PC-3 (cell line): ENCODE results near the gene ZBTB48.

Experiments
- CTCF ChIP-seq: fragments of 300-600 bp; sonication (generic); conservative IDR thresholded peaks from 2 replicates; pipeline ENCODE4 v1.5.1; 2017; ENCODE audit warnings: antibody characterized with exemption, low read depth, mild to moderate bottlenecking, low read length
- EZH2 ChIP-seq: fragments of 300-600 bp; sonication (generic); IDR thresholded peaks from one replicate; pipeline ENCODE4 v1.6.1; 2017; ENCODE audit warnings: antibody characterized with exemption, mild to moderate bottlenecking, low read length; ENCODE audit not compliant: unreplicated experiment
- EZH2phosphoT487 ChIP-seq: fragments of 300-600 bp; sonication (generic); IDR thresholded peaks from 2 replicates; pipeline ENCODE4 v1.6.1; 2018; ENCODE audit warnings: mild to moderate bottlenecking, antibody characterized with exemption, low read length, borderline replicate concordance

GRCh38 chr1:6622396-6623152 is 42.8 kb downstream of the ZBTB48 start:
- TF ChIP-seq CTCF (no peak), EZH2phosphoT487 (no peak), EZH2 (no peak)
